GM12891 (cell line): ENCODE results near the gene OR2T27.

ENCODE experiments used
- DNase-seq: peaks from one replicate; pipeline ENCODE4 v3.0.0; 2011; ENCODE audit warnings: low spot score; ENCODE audit not compliant: insufficient read length
- FAIRE-seq: peaks from 2 replicates; lab custom pipeline; 2011; peaks lifted over from hg19 to GRCh38; lab: Jason Lieb, UNC
- PAX5 ChIP-seq: IDR thresholded peaks from 2 replicates; pipeline ENCODE4 v1.6.1; 2011; ENCODE audit warnings: low read length, moderate library complexity, mild to moderate bottlenecking; ENCODE audit not compliant: insufficient read depth, severe bottlenecking
- POLR2A ChIP-seq: IDR thresholded peaks from 2 replicates; pipeline ENCODE4 v1.6.1; 2011; ENCODE audit warnings: low read depth, low read length, control low read depth
- POLR2AphosphoS5 ChIP-seq: IDR thresholded peaks from 2 replicates; pipeline ENCODE4 v1.6.1; 2011; ENCODE audit warnings: low read depth, low read length, control low read depth
- POU2F2 ChIP-seq: IDR thresholded peaks from 2 replicates; pipeline ENCODE4 v1.6.1; 2011; ENCODE audit warnings: low read depth, mild to moderate bottlenecking, control low read depth, low read length, moderate library complexity
- SPI1 ChIP-seq: IDR thresholded peaks from 2 replicates; pipeline ENCODE4 v1.6.1; 2011; ENCODE audit warnings: low read depth, low read length, control low read depth
- TAF1 ChIP-seq: IDR thresholded peaks from 2 replicates; pipeline ENCODE4 v1.6.1; 2011; ENCODE audit warnings: low read depth, low read length, control low read depth

The OR2T27 gene

DNA sequence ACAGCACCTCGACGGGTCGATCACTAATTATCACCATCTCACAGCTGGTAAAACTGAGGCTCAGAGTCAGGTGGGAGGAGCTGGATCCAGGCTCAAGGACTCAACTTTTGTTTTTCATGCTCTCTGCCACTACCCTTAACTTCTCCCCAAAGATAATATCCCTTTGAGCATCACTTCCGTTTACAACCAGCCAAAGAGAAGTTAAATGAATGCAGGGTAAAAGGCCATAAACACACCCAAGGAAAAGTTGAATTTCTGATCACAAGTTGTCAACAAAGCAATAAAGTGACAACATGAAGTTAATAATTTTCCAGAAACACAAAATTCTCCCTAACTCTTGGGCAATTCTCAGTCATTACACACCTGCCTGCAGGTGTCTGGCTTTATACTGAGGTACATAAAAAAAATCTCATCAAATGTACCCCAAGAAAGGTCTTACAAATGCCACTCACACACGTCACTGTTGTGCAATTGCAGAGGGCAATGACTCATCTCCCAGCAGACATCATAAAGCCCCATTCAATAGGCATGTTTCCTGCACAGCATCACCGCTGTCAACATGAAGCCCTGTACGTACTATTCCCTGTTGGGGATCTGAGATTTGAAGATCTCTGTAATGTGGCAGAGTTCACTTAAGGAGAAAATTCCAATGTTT lies 23.8 kb downstream of the OR2T27 start:
- DNase-seq = no peak
- FAIRE-seq = no peak

DNA sequence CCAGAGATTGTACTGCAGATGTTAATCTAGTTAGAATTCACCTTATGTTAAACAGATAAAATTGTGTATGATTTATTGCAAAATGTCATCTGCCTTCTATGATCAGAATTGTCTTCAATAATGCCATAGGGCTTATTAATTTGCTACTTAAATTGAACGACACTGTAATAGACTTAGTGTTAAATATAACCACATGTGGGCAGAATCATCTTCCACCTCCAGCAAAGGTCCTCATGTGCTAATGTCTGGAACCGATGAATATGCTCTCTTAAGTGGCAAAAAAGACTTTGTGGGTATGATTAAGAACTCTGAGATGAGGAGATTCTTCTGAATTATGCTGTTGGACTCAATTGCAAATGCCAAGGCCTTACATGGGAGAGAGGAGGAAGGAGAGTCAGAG lies 24.8 kb downstream of the OR2T27 start:
- FAIRE-seq (no peak), DNase-seq (no peak)
- TF ChIP-seq POU2F2 (no peak), PAX5 (no peak), SPI1 (no peak)

More for the DNA sequence above, 23.8 kb downstream of the OR2T27 start:
- no peak for TF ChIP-seq TAF1
- no peak for TF ChIP-seq PAX5
- TF ChIP-seq POLR2AphosphoS5 = no peak
- TF ChIP-seq POU2F2 = no peak
- TF ChIP-seq SPI1 = no peak
- TF ChIP-seq POLR2A = no peak

DNA sequence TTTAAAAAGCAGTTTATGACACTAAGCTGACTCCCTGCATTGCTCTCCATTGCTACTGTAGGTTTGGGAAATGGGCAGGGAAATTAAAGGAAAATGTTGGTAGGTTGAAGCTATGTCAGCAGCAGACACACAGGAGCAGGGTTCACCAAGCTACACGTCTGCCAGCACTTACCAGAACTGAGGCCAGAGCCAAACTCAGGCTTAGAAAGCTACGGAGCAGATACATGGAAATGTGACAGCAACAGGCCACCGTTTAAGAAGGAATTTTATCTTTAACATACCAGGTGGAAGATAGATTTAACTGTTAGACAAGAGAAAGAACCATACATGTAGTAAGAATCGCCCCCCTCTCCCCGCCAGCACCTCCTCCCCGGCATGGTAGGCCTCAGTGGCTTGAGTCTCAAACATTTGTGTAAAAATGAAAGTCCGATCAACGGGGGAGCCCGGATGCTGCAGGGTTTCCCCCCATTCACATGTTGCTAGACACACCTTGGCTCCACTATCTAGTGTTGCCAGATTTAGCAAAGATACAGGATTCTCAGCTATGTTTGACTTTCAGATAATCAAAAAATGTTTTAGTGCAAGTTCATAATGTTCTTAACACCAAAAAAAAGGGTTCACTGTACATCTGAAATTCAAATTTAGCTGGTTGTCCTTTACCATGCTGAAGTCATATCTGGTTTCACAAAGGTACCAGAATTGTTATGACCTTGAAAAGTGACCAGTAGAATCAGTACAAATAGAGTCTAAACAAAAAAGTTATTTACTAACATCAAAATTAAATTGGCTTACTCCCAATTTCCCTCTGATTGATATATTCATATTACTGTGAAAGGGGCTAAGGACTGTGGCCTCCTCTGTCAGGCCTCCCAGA lies 27.1 kb downstream of the OR2T27 start:
- FAIRE-seq = no peak

DNA sequence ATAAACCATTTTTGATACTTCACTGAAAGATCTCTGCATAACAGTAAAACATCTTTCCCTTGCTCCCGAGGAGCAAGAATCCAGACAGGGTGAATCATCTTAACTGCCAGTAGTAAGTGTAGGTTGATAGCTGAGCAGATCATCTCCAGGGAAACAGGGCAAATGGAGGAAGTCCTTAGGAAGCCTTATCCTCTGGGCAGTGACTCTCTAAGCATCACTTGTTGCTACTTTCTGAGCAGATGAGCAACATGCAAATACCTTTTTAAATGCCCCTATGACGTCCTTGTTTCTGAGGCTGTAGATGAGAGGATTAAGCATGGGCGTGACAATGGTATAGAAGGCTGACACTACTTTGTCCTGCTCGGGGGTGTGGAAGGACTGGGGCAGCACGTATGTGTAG lies 29.4 kb downstream of the OR2T27 start:
- no peak for FAIRE-seq
- TF ChIP-seq POLR2A (no peak), TAF1 (no peak), SPI1 (no peak), POLR2AphosphoS5 (no peak), POU2F2 (no peak), PAX5 (no peak)
- no peak for DNase-seq

More for the DNA sequence above, 27.1 kb downstream of the OR2T27 start:
- no peak for TF ChIP-seq SPI1
- no peak for TF ChIP-seq TAF1
- no peak for TF ChIP-seq POLR2AphosphoS5
- TF ChIP-seq POU2F2 = no peak
- no peak for TF ChIP-seq POLR2A
- peak; percentile 10 for DNase-seq

DNA sequence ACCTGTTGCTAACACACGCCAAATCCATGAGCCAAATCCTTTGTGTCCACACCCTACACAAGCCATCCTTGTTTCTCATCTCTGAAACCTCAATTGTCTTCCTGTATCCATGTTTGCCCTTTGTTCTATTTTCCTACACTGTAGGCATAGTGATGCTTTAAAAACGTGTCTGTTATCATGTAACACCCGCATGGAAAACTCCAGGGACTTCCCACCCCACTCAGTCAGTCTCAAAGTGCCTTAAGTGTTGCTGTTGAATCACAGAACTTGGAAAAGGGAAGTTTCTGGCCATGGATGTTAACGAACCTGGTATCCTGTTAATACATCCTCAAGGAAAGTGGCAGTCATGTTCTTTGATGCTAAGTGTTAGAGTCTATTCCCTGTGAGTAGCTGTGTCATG lies 30.2 kb downstream of the OR2T27 start:
- FAIRE-seq (no peak), DNase-seq (no peak)
- TF ChIP-seq POU2F2 (no peak), TAF1 (no peak), POLR2AphosphoS5 (no peak), PAX5 (no peak), SPI1 (no peak), POLR2A (no peak)

DNA sequence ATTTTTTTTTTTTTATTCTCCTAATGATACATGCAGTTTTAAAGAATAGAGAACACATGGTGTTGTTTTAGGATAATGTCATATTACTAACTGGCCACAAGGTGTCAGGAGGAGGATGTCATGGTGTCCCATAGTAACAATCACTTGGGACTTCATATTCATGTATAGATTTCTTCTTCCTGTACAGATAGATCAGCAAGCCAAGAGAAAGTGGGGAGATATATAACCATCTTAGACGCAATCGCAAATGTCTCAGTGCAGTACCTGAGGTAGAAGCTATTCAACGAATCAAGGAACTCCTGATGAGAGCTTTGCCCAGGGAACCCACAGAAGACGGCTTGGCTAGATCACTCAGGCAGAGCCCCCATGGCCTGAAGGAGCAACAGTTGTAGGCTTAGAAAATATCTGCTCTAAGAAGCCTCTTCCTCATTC lies 32.7 kb downstream of the OR2T27 start:
- peak; percentile 6 for DNase-seq
- TF ChIP-seq SPI1 = 0 out of 2 replicates have a peak, but pooled peaks have one; percentile 12
- no peak for TF ChIP-seq POLR2A

DNA sequence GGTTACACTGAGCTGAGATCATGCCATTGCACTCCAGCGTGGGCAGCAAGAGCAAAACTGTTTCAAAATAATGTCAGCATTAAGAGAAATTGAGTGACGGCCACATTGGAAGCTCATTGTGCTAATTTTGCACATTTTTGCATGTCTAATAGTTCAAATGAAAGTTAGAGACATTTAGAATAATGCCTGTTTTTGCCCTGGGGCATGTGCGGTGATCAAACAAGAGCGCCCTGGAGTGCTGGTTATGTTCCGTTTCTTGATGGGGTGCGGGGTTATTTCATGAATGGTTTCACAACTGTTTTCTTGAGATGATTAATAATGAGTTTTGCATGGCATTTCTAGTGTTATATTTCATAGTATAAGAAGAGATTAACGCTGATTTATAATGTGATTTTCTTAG lies 33.6 kb downstream of the OR2T27 start:
- no peak for DNase-seq
- TF ChIP-seq TAF1 (no peak), SPI1 (no peak), POLR2AphosphoS5 (no peak), PAX5 (no peak), POLR2A (no peak), POU2F2 (no peak)
- FAIRE-seq = no peak

More for the DNA sequence above, 32.7 kb downstream of the OR2T27 start:
- no peak for FAIRE-seq

DNA sequence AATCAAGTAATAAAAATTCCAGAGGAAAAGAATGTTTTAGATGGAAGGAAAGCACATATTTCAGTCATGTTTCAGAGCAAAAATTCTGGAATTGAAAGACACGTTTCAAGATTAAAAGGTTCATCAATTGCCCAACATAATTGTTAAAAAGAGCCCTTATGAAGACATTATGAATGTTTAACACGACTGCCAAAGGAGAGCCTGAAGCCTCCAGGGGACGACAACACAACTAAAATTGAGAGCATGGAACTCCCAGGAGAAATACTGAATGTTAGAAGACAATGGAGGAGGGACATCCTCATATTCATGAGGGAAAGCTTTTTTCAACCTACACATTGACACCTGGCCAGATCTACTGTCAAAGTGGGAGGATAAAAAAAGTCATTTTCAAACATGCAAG lies 36.5 kb downstream of the OR2T27 start:
- FAIRE-seq = no peak
- TF ChIP-seq SPI1 = no peak
- TF ChIP-seq POLR2A = no peak
- TF ChIP-seq POU2F2 = no peak
- TF ChIP-seq POLR2AphosphoS5 = no peak
- no peak for TF ChIP-seq TAF1
- TF ChIP-seq PAX5 = no peak
- no peak for DNase-seq

DNA sequence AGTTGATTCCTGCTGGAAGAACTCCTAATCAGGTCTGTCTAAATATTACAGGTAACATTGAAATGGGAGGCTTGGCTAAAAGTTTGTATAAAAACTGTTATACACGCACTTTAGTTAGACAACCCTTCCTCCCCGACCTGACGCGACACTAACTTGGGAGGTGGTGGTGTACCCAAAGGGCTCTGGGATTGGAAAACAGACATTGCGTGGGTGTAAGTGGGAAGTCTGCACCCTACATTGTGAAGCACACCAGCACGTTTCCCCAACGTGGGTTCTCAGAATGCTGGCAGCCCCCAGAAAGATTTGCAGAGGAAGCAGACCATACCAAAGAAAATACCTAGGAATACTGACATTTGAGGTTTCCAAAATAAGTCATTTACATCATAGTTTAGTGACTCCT lies 37.2 kb downstream of the OR2T27 start:
- DNase-seq (no peak), FAIRE-seq (no peak)
- TF ChIP-seq POLR2AphosphoS5 (no peak), POLR2A (no peak), SPI1 (no peak), PAX5 (no peak), POU2F2 (no peak), TAF1 (no peak)

DNA sequence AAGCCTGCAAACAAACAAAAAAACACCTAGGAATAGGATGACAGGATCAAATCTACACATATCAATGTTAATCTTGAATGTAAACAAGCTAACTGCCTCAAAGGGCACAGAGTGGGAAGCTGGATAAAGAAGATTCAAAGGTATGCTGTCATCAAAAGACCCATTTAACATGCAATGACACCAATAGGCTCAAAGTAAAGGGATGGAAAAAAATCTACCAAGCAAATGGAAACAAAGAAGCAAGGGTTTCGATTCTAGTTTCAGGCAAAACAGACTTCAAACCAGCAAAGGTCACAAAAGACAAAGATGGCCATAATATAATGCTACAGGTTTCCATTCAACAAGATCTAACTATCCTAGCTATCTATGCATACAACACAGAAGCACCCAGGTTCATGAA lies 41.6 kb downstream of the OR2T27 start:
- DNase-seq (no peak), FAIRE-seq (no peak)
- no peak for TF ChIP-seq POU2F2
- TF ChIP-seq PAX5 = no peak
- TF ChIP-seq TAF1 = no peak
- no peak for TF ChIP-seq POLR2A
- no peak for TF ChIP-seq SPI1
- no peak for TF ChIP-seq POLR2AphosphoS5
